IMR-90 (cell line): ENCODE measurements around the gene AMZ1. TPM values are rescaled to one million over a fixed set of nuclear protein-coding genes. Genes with fewer than 3 reads are reported as not detected.

Experiments used
- ATAC-seq: fragments of 200-7000 bp; cut with Tn5 transposase; 2 replicates; pipeline ENCODE4 v1.9.1; 2020; ENCODE audit warnings: low read depth, mild to moderate bottlenecking, moderate library complexity
- BruUV-seq: library from RNA; stranded (reverse); fragments of 400-500 nt; replicated peaks from 2 replicates; lab custom pipeline; 2021; lab: Mats Ljungman, UMichigan
- CTCF ChIA-PET: fragments of 300-600 bp; formaldehyde crosslinking; extraction: SDS; loops from one replicate; lab custom pipeline; 2021; ENCODE audit warnings: antibody characterized with exemption; lab: Yijun Ruan, JAX
- POLR2A ChIA-PET: fragments of 300-600 bp; sonication (Branson Sonifier 250); formaldehyde crosslinking; loops from one replicate; lab custom pipeline; 2022; ENCODE audit warnings: antibody characterized with exemption; ENCODE audit not compliant: unreplicated experiment; lab: Charles Lee
- DNase-seq: peaks from one replicate; pipeline ENCODE4 v3.0.0; 2013
- H2AFZ ChIP-seq: replicated peaks from 2 replicates; pipeline ENCODE3; 2013; ENCODE audit warnings: low read length, mild to moderate bottlenecking; ENCODE audit not compliant: poor library complexity
- H2AK5ac ChIP-seq: 2 replicates; pipeline ENCODE4 v1.6.1; 2013; ENCODE audit warnings: low read depth, low read length, inconsistent platforms
- H2AK9ac ChIP-seq: replicated peaks from 2 replicates; pipeline ENCODE3; 2013; ENCODE audit warnings: mild to moderate bottlenecking, low read depth, low read length, moderate library complexity; ENCODE audit not compliant: poor library complexity
- H2BK120ac ChIP-seq: 2 replicates; pipeline ENCODE4 v1.6.1; 2013; ENCODE audit warnings: low read depth, low read length, inconsistent platforms
- H2BK15ac ChIP-seq: 3 replicates; pipeline ENCODE4 v1.6.1; 2013; ENCODE audit warnings: low read depth, low read length, inconsistent platforms
- H2BK20ac ChIP-seq: 2 replicates; pipeline ENCODE4 v1.6.1; 2013; ENCODE audit warnings: low read depth, mild to moderate bottlenecking, inconsistent platforms, low read length, moderate library complexity
- H2BK5ac ChIP-seq: 2 replicates; pipeline ENCODE4 v1.6.1; 2013; ENCODE audit warnings: mild to moderate bottlenecking, low read depth, low read length, inconsistent platforms; ENCODE audit not compliant: poor library complexity, severe bottlenecking
- H3K14ac ChIP-seq: replicated peaks from 2 replicates; pipeline ENCODE4 v1.6.1; 2013; ENCODE audit warnings: low read depth, low read length, inconsistent platforms
- H3K18ac ChIP-seq: 2 replicates; pipeline ENCODE4 v1.6.1; 2013; ENCODE audit warnings: low read depth, low read length, control low read depth
- H3K23ac ChIP-seq: 2 replicates; pipeline ENCODE4 v1.6.1; 2013; ENCODE audit warnings: low read depth, low read length, inconsistent platforms
- H3K27ac ChIP-seq: 2 replicates; pipeline ENCODE4 v1.5.1; 2013; ENCODE audit warnings: mild to moderate bottlenecking, control low read depth, low read length; ENCODE audit not compliant: insufficient read depth
- H3K27me3 ChIP-seq: 2 replicates; pipeline ENCODE4 v1.6.1; 2013; ENCODE audit warnings: low read length; ENCODE audit not compliant: control insufficient read depth, insufficient read depth
- H3K36me3 ChIP-seq: 2 replicates; pipeline ENCODE4 v1.6.1; 2013; ENCODE audit warnings: low read length, mixed read lengths; ENCODE audit not compliant: control insufficient read depth, insufficient read depth
- H3K4ac ChIP-seq: 2 replicates; pipeline ENCODE4 v1.6.1; 2013; ENCODE audit warnings: low read depth, low read length, inconsistent platforms
- H3K4me1 ChIP-seq: 2 replicates; pipeline ENCODE4 v1.6.1; 2013; ENCODE audit warnings: low read length, mixed read lengths; ENCODE audit not compliant: control insufficient read depth, insufficient read depth
- H3K4me2 ChIP-seq: 2 replicates; pipeline ENCODE4 v1.6.1; 2013; ENCODE audit warnings: low read depth, mild to moderate bottlenecking, control low read depth, low read length, moderate library complexity
- H3K4me3 ChIP-seq: 2 replicates; pipeline ENCODE4 v1.5.1; 2013; ENCODE audit warnings: low read depth, mild to moderate bottlenecking, control low read depth, low read length, moderate library complexity; ENCODE audit not compliant: insufficient read depth
- H3K56ac ChIP-seq: 2 replicates; pipeline ENCODE4 v1.6.1; 2013; ENCODE audit warnings: low read length, inconsistent platforms; ENCODE audit not compliant: insufficient read depth; ENCODE audit errors: extremely low read depth
- H3K79me1 ChIP-seq, 2 experiments: 2 replicates each; pipeline ENCODE4 v1.6.1; 2013; ENCODE audit warnings: low read length in 2 of 2, inconsistent platforms in 1 of 2, low read depth in 1 of 2
- H3K9ac ChIP-seq: 2 replicates; pipeline ENCODE4 v1.6.1; 2013; ENCODE audit warnings: low read depth, low read length, control low read depth
- H3K9me1 ChIP-seq: 2 replicates; pipeline ENCODE4 v1.6.1; 2013; ENCODE audit warnings: low read length, inconsistent platforms; ENCODE audit not compliant: insufficient read depth
- H3K9me3 ChIP-seq: 2 replicates; pipeline ENCODE4 v1.6.1; 2013; ENCODE audit warnings: low read length; ENCODE audit not compliant: control insufficient read depth, insufficient read depth
- H4K20me1 ChIP-seq: 2 replicates; pipeline ENCODE4 v1.6.1; 2013; ENCODE audit warnings: low read length, inconsistent platforms; ENCODE audit not compliant: insufficient read depth
- H4K5ac ChIP-seq: 2 replicates; pipeline ENCODE4 v1.6.1; 2013; ENCODE audit warnings: mild to moderate bottlenecking, low read depth, low read length, control low read depth
- H4K8ac ChIP-seq, 2 experiments: 2 replicates each; pipeline ENCODE4 v1.6.1; 2013; ENCODE audit warnings: low read depth in 2 of 2, low read length in 2 of 2, control low read depth in 1 of 2, inconsistent platforms in 1 of 2
- H4K91ac ChIP-seq: 2 replicates; pipeline ENCODE4 v1.6.1; 2013; ENCODE audit warnings: low read depth, low read length, inconsistent platforms; ENCODE audit not compliant: insufficient read depth
- BHLHE40 ChIP-seq: fragments of 150-350 bp; IDR thresholded peaks from 2 replicates; pipeline ENCODE4 v1.6.1; 2016; ENCODE audit warnings: mild to moderate bottlenecking, low read depth, low read length
- CEBPB ChIP-seq: IDR thresholded peaks from 2 replicates; pipeline ENCODE4 v1.6.1; 2012; ENCODE audit warnings: low read depth, low read length, improper control_type of control experiment
- CHD1 ChIP-seq: IDR thresholded peaks from 2 replicates; pipeline ENCODE4 v1.6.1; 2012; ENCODE audit warnings: low read depth, low read length, improper control_type of control experiment
- CTCF ChIP-seq: conservative IDR thresholded peaks from 2 replicates; pipeline ENCODE4 v1.5.1; 2012; ENCODE audit warnings: mild to moderate bottlenecking, low read depth, low read length, improper control_type of control experiment
- FOS ChIP-seq: fragments of 150-350 bp; IDR thresholded peaks from 2 replicates; pipeline ENCODE4 v1.6.1; 2016; ENCODE audit warnings: low read depth, low read length
- MAFK ChIP-seq: IDR thresholded peaks from 2 replicates; pipeline ENCODE4 v1.6.1; 2012; ENCODE audit warnings: low read depth, low read length, improper control_type of control experiment
- MAZ ChIP-seq: IDR thresholded peaks from 2 replicates; pipeline ENCODE4 v1.6.1; 2012; ENCODE audit warnings: low read depth, mild to moderate bottlenecking, low read length, improper control_type of control experiment, moderate library complexity, borderline replicate concordance
- MXI1 ChIP-seq: IDR thresholded peaks from 2 replicates; pipeline ENCODE4 v1.6.1; 2012; ENCODE audit warnings: low read depth, mild to moderate bottlenecking, low read length, moderate library complexity, borderline replicate concordance
- RAD21 ChIP-seq: IDR thresholded peaks from 2 replicates; pipeline ENCODE4 v1.6.1; 2012; ENCODE audit warnings: low read length, improper control_type of control experiment
- RFX5 ChIP-seq: IDR thresholded peaks from 2 replicates; pipeline ENCODE4 v1.8.0; 2012; ENCODE audit warnings: low read depth, mild to moderate bottlenecking, low read length, moderate library complexity
- SMC3 ChIP-seq: fragments of 150-350 bp; IDR thresholded peaks from 2 replicates; pipeline ENCODE4 v1.6.1; 2016; ENCODE audit warnings: low read depth, mild to moderate bottlenecking, antibody characterized with exemption, low read length, moderate library complexity
- WGBS, 2 experiments: methylation state at CpG; one replicate each; pipeline versions ENCODE4 v1.1.5 to v1.1.7; 2013; ENCODE audit warnings: missing lambda C conversion rate in 2 of 2; ENCODE audit not compliant: insufficient read length in 1 of 2; ENCODE audit errors: extremely low coverage in 2 of 2; 5-methylcytosine and 5-hydroxymethylcytosine counted together
- dilution Hi-C: fragments of 300-500 bp; cut with HindIII; formaldehyde crosslinking; loops from one replicate; pipeline ENCODE4 v1.14.3; 2018; ENCODE audit warnings: low sequenced_read_pairs; ENCODE audit not compliant: unreplicated experiment
- in situ Hi-C: fragments of 300-500 bp; cut with MboI; formaldehyde crosslinking; loops from 3 replicates; pipeline ENCODE4 v1.14.3; 2019; ENCODE audit warnings: low sequenced_read_pairs, inconsistent platforms, mixed read lengths
- intact Hi-C: fragments of 100-400 bp; cut with micrococcal nuclease; formaldehyde crosslinking; loops from 2 replicates; pipeline ENCODE4 v1.10.0; 2022
- polyA plus RNA-seq, 3 experiments: library from polyadenylated mRNA; depleted of rRNA; stranded (reverse); fragments of >200 nt; gene quantifications; 2 replicates each; pipeline ENCODE4 v1.2.3, GENCODE V29; 2012; ENCODE audit warnings: low replicate concordance in 1 of 3
- total RNA-seq: library from RNA; depleted of rRNA; stranded (reverse); fragments of >200 nt; gene quantifications from 2 replicates; pipeline ENCODE4 v1.2.3, GENCODE V29; 2012
- TF ChIP-seq, protein P1 (sequence below): fragments of 150-350 bp; IDR thresholded peaks from 2 replicates; pipeline ENCODE4 v1.6.1; 2017; ENCODE audit warnings: mild to moderate bottlenecking, antibody characterized with exemption, low read length, low read depth

Gene AMZ1
- total and polyA plus RNA-seq, 2 of the 4 experiments (the other 2 are of a cell fraction) = 0.54 to 1.6 TPM

DNA sequence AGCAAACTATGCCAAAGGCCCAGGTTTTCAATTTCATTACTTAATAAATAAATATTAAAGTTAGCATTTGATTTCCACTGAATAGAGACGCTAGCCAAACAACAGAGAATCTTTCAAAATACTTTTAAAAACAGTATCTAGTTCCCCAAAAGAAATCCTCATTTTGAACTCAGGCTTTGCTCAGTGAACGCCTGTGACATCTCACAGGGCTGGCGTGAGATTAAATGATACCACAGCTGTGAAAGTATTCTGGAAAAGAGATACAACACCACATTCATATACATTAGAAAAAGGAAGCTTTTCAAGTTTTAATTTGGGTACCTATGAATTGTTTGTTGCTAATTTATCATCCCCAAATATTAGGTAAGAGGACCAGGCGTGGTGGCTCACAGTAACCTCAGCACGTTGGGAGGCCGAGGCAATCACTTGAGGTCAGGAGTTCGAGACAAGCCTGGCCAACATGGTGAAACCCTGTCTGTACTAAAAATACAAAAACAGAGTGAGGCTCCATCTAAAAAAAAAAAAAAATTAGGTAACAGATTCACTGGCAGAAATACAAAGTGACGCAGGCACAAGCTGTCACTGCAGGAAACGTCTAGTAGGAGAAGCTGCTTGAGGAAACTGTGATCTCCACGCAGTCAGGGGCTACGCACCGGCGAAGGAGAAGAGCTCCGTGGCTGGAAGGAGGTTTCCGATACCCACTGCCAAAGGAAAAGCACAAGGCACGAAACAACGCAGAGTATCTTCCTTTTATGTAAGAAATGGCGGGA, 50.0 kb downstream of the AMZ1 start:
- Histone ChIP-seq H3K4me1 (peaks cover 5% of the 10 kb centered on the region; the same call in 1 of the 2 replicates), H3K56ac (no peak overlapping the region), H2AFZ (no peak overlapping the region), H3K9me3 (no peaks in the 10 kb centered on the region), H3K9ac (no peak overlapping the region), H3K4me3 (no peak overlapping the region), H4K20me1 (peaks cover 18% of the 10 kb centered on the region), H2BK5ac (no peak overlapping the region), H2BK20ac (no peak overlapping the region), H3K36me3 (peaks cover 10% of the 10 kb centered on the region; the same call in 1 of the 2 replicates), H4K91ac (no peak overlapping the region), H4K5ac (no peak overlapping the region), H2BK15ac (no peak overlapping the region), H3K9me1 (peaks cover 8% of the 10 kb centered on the region), H3K23ac (no peak overlapping the region), H4K8ac (no peak overlapping the region), H3K4me2 (no peak overlapping the region), H3K18ac (no peak overlapping the region), H2BK120ac (no peak overlapping the region), H3K4ac (no peak overlapping the region), H2AK5ac (no peak overlapping the region), H3K14ac (no peak overlapping the region), H3K27me3 (no peaks in the 10 kb centered on the region), H2AK9ac (no peak overlapping the region), H3K27ac (no peak overlapping the region), H3K79me1 (peaks cover 45 to 77% of the 10 kb centered on the region in 2 experiments)
- no peak for TF ChIP-seq CHD1
- TF ChIP-seq SMC3 = no peak
- no peak for TF ChIP-seq MAFK
- no peak for TF ChIP-seq RAD21
- no peak for TF ChIP-seq BHLHE40
- no peak for TF ChIP-seq MXI1
- no peak for TF ChIP-seq MAZ
- TF ChIP-seq FOS = no peak
- no peak for TF ChIP-seq RFX5
- no peak for TF ChIP-seq CTCF
- TF ChIP-seq, protein P1, sequence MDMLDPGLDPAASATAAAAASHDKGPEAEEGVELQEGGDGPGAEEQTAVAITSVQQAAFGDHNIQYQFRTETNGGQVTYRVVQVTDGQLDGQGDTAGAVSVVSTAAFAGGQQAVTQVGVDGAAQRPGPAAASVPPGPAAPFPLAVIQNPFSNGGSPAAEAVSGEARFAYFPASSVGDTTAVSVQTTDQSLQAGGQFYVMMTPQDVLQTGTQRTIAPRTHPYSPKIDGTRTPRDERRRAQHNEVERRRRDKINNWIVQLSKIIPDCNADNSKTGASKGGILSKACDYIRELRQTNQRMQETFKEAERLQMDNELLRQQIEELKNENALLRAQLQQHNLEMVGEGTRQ = no peak
- no peak for TF ChIP-seq CEBPB
- dilution Hi-C loops (no loop called here), intact Hi-C loops (no loop called here), in situ Hi-C loops (no loop called here)
- ATAC-seq (no peak), DNase-seq (no peak)
- ChIA-PET CTCF (interaction anchor here (0.6 to 0.8 kb wide), 2 partner anchors 14 to 46 kb away, joined by 5 to 8 read pairs; no protein-coding TSS in a partner anchor), POLR2A (no interaction called here)
- WGBS, 2 experiments = 47% methylated on average over 9 of the region's 18 CpGs; no CpG with 5 or more reads in 1 of the 2 experiments
- BruUV-seq = no TSS peak
